SK-N-DZ (cell line): Measurements from ENCODE around the gene LRRFIP2.

Experiments
- DNase-seq: peaks from one replicate; pipeline ENCODE4 v3.0.0-alpha.2; 2015; ENCODE audit warnings: low spot score

The LRRFIP2 gene

GRCh38 chr3:37116998-37117397, 57.4 kb downstream of the LRRFIP2 start:
- DNase-seq, result no peak

DNA sequence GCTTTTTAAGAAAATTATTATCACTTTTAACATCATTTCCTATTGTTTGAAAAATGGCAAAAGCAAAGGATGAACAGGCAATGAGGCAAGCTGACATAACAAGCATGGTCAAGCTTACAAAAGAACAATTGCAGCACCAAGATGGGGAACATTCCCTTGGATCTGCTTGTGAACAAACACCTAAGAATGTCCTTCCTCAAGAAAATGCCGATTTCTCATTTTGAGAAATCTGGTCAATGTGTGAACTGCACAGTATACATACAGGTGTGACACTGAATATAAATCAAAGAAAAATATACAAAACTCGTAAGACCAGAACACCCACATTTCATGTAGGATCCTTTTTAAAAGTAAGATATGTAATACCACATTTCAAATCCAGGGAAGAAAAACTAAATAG, 58.9 kb downstream of the LRRFIP2 start:
- DNase-seq, result no peak

DNA sequence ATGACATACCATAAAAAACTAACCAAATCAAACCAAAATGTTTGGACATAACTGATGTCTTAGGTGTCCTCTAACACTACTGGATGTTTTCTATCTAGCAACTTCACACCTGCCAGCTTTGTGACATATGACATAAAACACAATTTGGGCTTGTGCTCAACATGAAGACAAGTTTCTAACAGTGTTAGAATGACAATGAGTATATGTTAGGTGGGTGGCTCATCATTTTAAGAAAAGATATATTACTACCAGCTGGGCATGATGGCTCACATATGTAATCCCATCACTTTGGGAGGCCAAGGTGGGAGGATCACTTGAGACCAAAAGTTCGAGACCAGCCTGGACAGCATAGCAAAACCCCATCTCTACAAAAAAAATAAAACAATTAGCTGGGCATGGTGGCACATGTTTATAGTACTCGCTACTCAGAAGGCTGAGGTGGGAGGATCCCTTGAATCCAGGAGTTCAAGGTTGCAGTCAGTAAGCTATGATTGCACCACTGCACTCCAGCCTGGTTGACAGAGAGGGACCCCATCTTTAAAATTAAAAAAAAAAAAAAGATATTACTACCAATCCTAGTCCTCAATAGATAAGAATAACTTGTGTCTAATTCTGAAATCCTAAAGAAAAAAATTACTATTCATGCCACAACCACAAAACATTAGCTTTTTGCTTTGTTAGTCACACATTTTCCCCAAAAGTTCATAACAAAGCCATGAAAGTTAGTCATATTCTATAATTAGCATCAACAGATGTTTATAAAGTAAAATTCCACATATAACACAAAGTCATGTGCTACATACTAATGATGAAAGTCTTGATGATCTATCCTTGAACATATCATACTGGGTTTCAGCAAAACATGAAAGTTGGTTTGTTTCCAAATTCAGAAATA, 59.9 kb downstream of the LRRFIP2 start:
- no peak for DNase-seq

DNA sequence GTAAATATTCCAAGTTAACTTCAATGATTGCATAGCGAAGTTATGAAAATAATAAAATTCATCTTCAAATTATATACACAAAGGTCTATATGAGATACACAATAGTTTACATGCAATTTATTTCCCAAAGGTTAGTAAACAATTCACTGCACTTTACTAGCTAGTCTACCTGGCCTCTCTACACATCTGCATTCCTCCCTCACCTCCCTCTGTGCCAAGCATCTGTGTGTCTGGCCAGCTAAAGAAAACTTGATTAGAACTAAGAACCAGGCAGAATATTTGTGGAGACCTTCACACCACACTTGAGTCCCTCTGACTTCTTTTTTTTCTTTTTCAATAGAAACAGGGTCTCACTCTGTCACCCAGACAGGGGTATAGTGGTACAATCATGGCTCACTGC, 61.4 kb downstream of the LRRFIP2 start:
- no peak for DNase-seq

GRCh38 chr3:37111199-37111598, 63.2 kb downstream of the LRRFIP2 start:
- DNase-seq, result no peak

DNA sequence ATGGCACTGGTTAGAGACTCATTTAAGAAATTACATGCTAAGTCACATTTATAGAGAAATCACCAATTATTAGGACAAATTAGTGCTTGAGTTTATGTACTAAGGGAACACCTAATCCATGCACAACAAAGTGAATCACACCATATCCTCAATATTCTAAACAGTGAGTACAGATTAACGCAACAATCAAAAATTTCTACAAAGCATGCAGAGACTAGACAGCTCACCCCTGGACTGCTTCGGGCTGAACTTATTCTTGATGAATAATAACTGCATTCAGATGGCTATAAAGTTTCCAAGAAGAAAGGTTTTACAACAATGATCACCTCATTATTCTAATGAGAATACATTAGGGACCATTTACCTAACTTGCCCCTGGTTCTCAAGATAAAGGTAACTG, 66.5 kb downstream of the LRRFIP2 start:
- no peak for DNase-seq

- no peak for DNase-seq
These were observed 71.1 kb downstream of the LRRFIP2 start for GRCh38 chr3:37103103-37103808.

DNA sequence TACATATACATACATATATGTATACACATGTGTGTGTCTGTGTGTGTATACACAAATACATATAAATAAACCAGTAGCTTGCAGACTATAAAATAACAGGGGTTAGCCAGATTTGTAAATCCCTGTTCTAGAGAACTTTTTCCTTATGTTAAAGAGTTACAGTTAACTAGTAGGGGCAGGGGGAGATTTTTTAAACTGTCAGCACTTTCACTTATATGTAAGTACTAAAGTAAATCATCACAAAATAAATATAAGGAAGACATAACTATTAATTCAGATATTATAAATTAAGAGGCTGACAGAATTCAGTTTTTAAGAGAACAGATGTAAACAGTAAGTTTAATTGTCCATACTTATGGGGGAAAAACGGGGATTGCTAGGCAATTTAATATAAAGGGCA, 74.0 kb downstream of the LRRFIP2 start:
- DNase-seq, result no peak

- no peak for DNase-seq
These were observed 74.9 kb downstream of the LRRFIP2 start for GRCh38 chr3:37099469-37099868.

GRCh38 chr3:37098884-37099283, 75.5 kb downstream of the LRRFIP2 start:
- DNase-seq, result no peak

GRCh38 chr3:37097776-37098175, 76.6 kb downstream of the LRRFIP2 start:
- no peak for DNase-seq

DNA sequence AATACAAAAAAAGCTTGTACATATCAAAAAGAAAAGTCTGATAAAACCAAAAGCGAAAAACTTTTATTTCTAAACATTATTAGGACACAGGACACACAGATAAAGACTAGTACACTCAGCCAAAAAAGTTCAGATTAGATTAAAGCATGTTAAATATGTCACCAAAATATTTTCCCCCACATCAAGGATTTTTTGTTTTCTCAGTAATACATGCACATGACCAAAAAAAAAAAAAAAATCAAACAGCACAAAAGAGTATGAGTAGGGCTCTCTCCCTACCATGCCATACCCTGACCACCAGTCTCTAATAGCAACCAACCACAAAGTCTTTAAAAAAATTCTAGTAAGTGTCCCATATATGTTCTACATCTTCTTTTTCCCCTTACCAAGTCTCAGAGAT, 77.4 kb downstream of the LRRFIP2 start:
- DNase-seq, result no peak

GRCh38 chr3:37096288-37096687, 78.1 kb downstream of the LRRFIP2 start:
- no peak for DNase-seq

- DNase-seq, result no peak
These were observed 79.7 kb downstream of the LRRFIP2 start for GRCh38 chr3:37094636-37095035.

DNA sequence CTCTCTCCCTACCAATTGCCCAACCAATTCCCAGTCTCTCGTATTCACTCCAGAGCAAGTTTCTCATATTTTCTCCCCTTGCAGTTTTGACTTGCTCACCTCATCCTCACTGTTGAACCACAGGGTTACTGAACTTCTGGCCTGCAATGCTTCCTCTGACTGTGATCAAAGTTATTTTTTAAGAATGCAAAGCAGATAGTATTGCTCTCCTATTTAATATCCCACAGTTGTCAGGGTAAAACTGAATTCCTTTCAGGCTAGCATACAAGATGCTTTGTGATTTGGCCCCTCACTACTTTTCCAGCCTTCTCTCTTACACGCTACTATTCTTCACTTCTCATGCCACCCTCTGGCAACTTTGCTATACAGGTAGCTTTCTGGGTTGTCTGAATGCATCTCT, 80.9 kb downstream of the LRRFIP2 start:
- no peak for DNase-seq

DNA sequence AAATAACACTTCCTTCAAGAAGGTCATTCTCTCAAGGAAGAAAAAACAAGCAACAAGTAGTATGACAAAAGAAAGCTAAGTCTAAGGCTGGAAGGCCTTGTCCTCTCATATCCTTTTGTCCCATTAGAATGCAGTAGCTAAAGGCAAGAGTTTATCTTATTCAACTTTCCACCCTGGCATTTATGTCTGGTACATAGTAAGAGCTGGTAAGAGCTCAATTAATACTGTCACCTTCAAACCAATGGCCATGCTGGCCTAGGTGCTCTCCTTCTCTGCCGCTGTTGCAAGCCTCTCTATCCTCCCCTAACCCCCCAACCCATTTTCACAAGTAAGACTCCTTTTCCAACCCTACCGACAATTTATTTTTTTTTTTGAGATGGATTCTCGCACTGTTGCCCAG, 81.9 kb downstream of the LRRFIP2 start:
- no peak for DNase-seq

DNA sequence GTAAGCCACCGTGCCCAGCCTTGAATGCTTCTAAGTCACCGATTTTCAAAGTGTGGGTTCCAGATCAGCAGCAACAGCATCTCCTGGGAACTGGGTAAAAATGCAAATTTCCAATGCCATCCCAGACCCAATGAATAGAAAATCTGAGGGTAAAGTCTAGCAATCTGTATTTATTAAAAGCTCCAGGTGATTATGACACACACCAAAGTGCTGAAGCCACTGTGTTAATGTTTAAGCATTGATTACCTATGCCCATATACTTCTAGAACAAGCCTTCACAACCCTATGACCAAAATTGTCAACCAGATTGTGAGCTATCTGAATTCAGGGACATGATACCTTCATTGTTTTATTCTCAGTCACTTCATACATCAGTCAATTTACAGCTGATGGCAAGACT, 86.5 kb downstream of the LRRFIP2 start:
- no peak for DNase-seq

DNA sequence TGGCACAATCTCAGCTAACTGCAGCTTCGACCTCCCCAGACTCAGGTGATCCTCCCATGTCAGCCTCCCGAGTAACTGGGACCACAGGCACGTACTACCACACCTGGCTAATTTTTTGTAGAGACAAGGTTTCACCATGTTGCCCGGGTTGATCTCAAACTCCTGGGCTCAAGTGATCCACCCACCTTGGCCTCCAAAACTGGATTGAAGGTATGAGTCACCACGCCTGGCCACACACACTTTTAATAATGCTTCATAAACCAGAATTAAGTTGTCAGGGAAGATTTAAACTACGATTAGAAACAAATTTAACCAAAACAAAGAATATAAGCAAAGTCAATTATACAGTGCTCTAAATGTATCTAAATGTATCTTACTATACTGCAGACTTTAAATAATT, 87.5 kb downstream of the LRRFIP2 start:
- no peak for DNase-seq

DNA sequence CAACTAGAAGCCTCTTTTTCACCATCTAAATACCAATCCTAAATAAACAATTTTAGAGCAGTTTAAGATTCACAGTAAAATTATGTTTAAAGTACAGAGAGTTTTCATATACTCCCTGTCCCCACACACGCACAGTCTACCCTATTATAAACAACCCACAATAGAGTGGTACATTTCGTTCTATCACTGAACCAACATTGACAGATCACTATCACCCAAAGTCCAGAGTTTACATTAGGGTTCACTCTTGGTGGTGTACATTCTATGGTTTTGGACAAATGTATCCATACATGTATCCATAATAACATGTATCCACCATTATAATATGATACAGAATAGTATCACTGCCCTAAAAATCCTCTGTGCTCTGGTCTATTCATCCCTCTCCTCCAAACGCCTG, 92.1 kb downstream of the LRRFIP2 start:
- DNase-seq, result no peak

- no peak for DNase-seq
These were observed 98.4 kb downstream of the LRRFIP2 start for GRCh38 chr3:37075955-37076354.

GRCh38 chr3:37074178-37074577, 100.2 kb downstream of the LRRFIP2 start:
- DNase-seq, result no peak

DNA sequence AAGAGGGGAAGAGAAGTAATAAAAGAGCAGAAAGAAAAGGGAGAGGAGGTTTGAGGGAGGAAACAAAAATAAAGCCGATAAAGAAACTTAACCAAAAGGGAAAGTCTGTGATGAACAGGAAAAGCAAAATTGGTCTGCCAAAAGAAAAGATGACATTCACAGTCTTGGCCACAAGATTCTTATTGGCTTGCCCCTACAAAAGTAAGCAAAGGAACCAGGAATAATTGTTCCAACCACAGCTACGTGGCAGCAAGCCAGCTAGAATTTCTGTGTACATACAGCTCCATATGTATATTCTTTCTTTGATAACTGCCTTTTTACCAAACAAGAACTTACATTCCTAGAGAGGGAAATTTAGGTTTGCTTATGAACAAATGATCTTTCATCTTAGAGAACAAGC, 101.5 kb downstream of the LRRFIP2 start:
- DNase-seq, result no peak

GRCh38 chr3:37071921-37072320, 102.5 kb downstream of the LRRFIP2 start:
- no peak for DNase-seq
